ENCODE measurements around the gene DNAJC5.
"Not testable (repeated sequence)": the region's sequence is repeated elsewhere in the genome, so short reads cannot be mapped to it uniquely, and the experiment has no call there.

DNAJC5 gene

DNA sequence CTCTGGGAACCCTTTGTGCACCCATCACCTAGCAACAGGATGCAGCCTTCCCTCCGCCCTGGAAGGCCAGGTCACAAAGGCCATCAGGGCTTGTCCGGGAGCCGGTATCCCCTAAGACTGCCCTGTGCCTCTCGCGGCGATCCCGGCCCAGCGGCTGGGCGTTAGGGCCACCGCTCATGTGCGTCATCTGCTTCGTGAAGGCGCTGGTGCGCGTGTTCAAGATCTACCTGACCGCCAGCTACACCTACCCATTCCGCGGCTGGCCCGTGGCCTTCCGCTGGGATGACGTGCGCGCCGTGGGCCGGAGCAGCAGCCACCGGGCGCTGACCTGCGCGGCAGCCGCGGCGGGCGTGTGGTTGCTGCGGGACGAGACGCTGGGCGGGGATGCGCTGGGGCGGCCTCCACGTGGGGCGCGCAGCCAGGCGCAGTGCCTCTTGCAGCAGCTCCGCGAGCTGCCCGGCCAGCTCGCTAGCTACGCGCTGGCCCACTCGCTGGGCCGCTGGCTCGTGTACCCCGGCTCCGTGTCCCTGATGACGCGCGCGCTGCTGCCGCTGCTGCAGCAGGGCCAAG is 33.5 kb upstream of the DNAJC5 start, which contains the start of gene ABHD16B:
Gene ABHD16B, plus strand, starts transcription at position 134 of the 570 bp plus-strand sequence. Its CDS starts 43 bp downstream, at position 177.
- no peak for DNase-seq (ENCODE audit: low spot score)

GRCh38 chr20:63861981-63862901 is 32.7 kb upstream of the DNAJC5 start:
- DNase-seq (ENCODE audit: low spot score), result no peak

- DNase-seq (ENCODE audit: low spot score), result no peak
These were observed 31.7 kb upstream of the DNAJC5 start for GRCh38 chr20:63863021-63863797.

- DNase-seq (ENCODE audit: low spot score), result peak; percentile 56
These were observed 31.0 kb upstream of the DNAJC5 start for GRCh38 chr20:63863798-63864544.

- DNase-seq (ENCODE audit: low spot score), result no peak
These were observed 30.4 kb upstream of the DNAJC5 start for GRCh38 chr20:63864545-63864977.

GRCh38 chr20:63864978-63865640 is 29.8 kb upstream of the DNAJC5 start, which contains the start of gene TPD52L2:
Gene TPD52L2 (plus strand): TSS chr20:63865270. CDS start chr20:63865366, 96 bp downstream.
- DNase-seq (ENCODE audit: low spot score), result peak; percentile 98

DNA sequence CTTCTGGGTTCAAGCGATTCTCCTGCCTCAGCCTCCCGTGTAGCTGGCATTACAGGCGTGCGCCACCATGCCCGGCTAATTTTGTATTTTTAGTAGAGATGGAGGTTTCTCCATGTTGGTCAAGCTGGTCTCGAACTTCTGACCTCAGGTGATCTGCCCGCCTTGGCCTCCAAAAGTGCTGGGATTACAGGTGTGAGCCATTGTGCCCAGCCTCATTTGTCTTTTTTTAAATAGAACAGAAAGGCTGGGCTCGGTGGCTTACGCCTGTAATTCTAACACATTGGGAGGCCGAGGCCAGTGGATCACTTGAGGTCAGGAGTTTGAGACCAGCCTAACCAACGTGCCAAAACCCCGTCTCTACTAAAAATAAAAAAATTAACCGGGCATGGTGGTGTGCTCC is 27.9 kb upstream of the DNAJC5 start:
- not testable (repeated sequence) for DNase-seq (ENCODE audit: low spot score)

DNA sequence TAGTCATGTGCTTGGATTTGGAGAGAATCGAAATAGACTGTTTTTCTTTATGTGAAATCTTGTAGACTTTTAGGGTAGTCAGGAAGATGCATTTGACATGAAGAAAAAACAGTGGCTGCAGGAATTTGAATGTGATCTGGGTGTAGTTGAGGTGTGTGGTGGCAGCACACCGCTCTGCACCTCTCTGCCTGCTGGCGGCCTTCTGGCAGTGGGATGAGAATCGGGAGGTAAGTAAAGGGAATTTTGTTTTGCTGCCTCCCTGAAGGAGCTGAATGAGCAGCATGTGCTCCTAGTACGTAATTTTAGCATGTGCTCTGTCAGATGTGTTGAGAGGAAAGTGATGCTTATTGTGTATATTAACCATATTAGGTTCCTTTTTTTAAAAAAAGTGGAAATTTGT is 26.7 kb upstream of the DNAJC5 start:
- DNase-seq (ENCODE audit: low spot score), result no peak

DNA sequence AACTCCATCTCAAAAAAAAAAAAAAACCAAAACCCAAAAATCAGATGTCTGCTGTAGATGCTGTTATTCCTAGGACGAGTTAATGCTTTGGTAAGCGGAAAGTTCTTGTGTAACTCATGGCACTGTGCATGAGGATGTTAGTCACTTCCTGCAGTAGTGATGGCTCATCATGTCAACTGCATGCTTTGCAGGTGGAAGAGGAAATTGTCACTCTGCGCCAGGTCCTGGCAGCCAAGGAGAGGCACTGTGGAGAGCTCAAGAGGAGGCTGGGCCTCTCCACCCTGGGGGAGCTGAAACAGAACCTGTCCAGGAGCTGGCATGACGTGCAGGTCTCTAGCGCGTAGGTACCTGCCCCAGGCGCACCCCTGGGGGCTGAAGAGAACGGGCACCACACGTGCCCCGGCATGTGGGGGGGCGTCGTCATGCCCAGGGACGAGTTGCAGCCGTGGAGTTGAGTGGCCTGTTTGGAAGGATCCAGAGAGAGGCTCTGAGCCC is 21.4 kb upstream of the DNAJC5 start:
- no peak for DNase-seq (ENCODE audit: low spot score)

DNA sequence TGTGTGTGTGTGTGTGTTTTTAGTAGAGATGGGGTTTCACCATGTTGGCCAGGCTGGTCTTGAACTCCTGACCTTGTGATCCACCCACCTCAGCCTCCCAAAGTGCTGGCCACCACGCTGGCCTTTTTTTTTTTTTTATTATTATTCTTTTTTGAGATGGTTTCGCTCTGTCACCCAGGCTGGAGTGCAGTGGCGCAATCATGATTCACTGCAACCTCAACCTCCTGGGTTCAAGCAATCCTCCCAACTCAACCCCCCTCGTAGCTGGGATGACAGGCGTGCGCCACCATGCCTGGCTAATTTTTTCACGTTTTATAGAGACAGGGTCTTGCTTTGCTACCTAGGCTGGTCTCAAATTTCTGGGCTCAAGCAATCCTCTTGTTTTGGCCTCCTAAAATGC is 20.7 kb upstream of the DNAJC5 start:
- not testable (repeated sequence) for DNase-seq (ENCODE audit: low spot score)

DNA sequence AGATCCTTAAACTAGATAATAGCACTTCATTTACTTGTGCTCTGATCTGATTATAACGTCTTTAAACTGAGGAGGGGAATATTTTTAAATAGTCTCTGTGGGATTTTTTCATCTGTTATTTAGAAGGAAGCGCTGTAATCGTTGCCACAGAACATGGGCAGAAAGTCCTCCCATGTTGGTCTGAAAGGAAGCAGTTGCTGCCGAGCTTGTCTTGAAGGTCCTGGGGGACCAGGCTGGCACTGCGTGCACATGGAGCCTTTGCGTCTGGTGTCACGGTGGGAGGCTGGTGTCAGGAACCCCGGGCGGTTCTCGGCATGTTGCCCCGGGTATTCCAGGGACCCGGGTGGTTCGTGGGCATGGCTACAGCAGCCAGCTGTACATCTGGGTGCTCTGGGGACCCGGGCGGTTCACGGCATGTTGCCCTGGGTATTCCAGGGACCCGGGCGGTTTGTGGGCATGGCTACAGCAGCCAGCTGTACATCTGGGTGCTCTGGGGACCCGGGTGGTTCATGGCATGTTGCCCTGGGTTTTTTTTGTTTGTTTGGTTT is 18.4 kb upstream of the DNAJC5 start:
- DNase-seq (ENCODE audit: low spot score), result no peak

GRCh38 chr20:63877755-63878470 is 17.0 kb upstream of the DNAJC5 start:
- no peak for DNase-seq (ENCODE audit: low spot score)

DNA sequence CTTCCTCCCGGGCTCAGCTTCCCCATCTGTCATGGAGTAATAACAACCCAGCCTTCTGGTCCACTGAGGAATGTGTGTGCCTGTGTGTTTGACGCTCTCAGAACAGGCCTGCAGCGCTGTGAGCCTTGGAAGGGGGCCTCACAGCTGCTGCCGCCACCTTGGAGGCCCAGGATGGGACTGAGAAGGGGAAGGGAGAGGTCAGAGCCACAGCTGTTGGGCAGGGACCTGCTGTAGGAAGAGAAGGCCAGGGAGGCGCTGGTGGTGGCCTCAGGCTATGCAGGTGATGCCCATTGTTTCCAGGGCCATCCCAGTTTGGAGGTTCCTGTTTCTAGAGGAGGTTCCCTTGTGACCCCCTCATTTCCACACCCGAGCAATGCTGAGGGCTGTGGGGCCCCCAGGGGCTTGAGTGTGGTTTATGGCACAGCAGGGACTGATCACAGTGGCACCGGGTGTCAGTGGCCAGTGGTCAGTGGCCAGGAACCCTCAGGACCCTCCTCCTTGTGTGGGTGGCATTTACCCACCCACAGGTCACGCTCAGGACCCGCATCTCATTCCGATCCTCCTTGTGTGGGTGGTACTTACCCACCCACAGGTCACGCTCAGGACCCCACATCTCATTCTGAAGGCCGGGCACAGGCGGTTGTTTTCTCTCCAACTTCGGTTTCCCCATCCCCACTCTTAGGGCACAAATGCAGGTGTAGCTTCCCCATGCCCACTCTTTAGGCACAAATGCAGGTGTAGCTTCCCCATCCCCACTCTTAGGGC is 15.8 kb upstream of the DNAJC5 start:
- no peak for DNase-seq (ENCODE audit: low spot score)

DNA sequence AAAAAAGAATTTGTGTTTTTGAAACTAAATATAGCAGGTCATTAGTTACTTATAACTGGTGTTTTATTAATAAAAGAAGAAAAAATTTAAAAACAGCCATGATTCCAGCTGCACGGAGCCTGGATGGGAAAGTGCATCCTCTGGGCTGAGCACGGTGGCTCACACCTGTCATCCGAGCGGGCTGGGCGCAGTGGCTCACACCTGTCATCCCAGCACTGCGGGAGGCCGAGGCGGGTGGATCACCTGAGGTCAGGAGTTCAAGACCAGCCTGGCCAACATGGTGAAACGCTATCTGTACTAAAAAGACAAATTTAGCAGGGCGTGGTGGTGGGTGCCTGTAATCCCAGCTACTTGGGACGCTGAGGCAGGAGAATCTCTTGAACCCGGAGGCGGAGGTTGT is 14.0 kb upstream of the DNAJC5 start:
- DNase-seq (ENCODE audit: low spot score), result not testable (repeated sequence)

GRCh38 chr20:63881451-63882226 is 13.3 kb upstream of the DNAJC5 start:
- no peak for DNase-seq (ENCODE audit: low spot score)

DNA sequence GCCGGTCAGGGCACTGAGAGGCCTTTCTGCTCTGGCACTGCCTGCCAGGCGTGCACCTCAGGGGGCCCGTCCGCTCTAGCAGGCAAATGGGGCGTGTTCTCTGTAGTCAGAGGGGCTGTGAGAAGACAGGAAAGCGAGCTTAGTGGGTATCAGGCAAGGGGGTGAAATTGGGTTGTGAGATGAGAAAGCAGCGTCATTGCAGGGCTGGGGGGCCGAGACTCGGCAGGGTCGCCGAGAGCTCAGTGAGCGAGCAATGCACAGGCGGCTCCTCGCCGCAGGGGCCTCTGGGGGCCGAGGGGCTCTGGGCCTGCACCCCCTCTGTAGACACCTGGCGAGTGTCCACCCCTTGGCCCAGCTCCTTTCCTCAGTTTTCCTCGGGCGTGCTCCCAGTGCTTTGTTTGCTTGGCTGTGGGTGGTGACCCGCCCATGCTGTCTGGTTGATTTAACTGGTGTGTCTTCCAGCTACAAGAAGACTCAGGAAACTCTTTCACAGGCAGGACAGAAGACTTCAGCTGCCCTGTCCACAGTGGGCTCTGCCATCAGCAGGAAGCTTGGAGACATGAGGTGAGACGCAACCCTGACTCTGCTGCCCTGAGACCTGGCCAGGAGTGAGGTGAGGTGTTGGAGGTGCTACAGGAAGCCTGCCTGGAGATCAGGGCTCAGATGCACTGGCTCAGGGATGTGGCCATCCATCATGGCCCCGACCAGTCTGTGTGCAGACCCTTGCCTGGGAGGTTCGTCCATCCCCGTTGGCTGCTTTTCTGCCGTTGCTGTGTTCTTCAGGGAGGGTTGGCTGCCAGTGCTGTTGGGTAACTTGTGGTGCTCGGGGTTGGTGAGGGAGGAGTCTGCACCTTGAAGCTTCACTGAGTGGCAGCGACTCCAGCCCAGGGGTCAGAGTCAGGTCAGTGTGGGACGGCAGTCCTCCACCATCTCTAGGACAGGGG is 12.4 kb upstream of the DNAJC5 start:
- no peak for DNase-seq (ENCODE audit: low spot score)

DNA sequence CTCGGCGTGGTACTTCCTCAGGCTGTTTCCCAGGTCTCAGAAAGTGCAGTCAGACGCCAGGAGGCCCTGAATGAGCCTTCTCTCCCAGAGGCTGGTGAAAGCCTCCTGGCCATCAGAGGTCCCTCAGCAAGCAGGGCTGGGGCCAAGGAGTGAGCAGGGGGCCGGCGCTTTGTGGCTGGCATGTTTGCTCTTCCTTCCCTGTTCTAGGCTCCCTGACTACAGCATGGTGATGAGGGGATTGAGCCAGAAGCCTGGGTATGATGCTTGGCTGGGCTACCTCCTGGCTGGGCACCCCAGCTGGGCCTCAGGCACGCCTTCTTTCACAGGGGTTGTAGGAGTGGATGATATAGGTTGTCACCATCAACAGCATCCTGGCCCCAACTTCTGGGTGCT is 11.7 kb upstream of the DNAJC5 start:
- no peak for DNase-seq (ENCODE audit: low spot score)
